GM13977 (cell line): Measurements from ENCODE around the gene HSPH1.

Experiments
- DNase-seq: peaks from one replicate; pipeline ENCODE4 v3.0.0; 2012; ENCODE audit warnings: low spot score
- in situ Hi-C: fragments of 300-500 bp; cut with MboI; formaldehyde crosslinking; loops from one replicate; pipeline ENCODE4 v1.12.0; 2022; ENCODE audit warnings: low sequenced_read_pairs, low pct_unique_long_range_greater_than_20kb, mixed read lengths, inconsistent platforms; ENCODE audit not compliant: unreplicated experiment
- TF ChIP-seq, protein P1 (sequence below): IDR thresholded peaks from 2 replicates; pipeline ENCODE4 v1.5.1; 2012; ENCODE audit warnings: mild to moderate bottlenecking, control low read depth; ENCODE audit not compliant: insufficient read depth; ENCODE audit errors: extremely low read depth, missing control alignments

Gene HSPH1

DNA sequence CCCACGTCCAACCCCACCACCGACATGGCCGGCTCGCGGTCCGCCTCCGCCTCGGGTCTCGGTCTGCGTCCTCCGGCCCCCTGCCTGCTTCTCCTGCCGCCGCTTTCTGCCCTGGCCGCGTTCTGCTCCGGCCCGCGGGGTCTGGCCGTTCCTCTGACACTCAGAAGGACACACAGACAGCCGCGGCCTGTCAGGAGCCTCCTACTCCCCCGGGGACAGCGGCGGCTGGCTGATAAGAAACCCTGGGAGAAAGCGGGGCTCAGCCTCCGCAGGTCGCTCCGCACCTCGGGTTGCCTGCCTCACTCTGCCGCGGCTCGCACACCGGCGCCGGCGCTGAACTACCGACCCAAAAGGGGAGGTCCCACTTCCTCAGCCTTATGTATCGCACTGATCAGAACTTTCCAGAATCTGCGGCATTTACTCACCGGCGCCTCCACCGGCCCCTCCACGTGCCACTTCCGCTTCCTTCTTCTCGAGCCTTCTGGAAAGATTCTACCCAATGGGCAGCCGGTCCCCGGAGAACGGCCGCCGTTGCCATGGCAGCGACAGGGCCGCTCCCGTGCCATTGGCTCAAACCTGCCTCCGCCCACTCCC is at the start of gene HSPH1:
Gene HSPH1 (minus strand): TSS at position 348 of the 594 bp plus-strand sequence. CDS start 322 bp downstream, at position 26.
- in situ Hi-C loops: no loop called here
- TF ChIP-seq, protein P1, sequence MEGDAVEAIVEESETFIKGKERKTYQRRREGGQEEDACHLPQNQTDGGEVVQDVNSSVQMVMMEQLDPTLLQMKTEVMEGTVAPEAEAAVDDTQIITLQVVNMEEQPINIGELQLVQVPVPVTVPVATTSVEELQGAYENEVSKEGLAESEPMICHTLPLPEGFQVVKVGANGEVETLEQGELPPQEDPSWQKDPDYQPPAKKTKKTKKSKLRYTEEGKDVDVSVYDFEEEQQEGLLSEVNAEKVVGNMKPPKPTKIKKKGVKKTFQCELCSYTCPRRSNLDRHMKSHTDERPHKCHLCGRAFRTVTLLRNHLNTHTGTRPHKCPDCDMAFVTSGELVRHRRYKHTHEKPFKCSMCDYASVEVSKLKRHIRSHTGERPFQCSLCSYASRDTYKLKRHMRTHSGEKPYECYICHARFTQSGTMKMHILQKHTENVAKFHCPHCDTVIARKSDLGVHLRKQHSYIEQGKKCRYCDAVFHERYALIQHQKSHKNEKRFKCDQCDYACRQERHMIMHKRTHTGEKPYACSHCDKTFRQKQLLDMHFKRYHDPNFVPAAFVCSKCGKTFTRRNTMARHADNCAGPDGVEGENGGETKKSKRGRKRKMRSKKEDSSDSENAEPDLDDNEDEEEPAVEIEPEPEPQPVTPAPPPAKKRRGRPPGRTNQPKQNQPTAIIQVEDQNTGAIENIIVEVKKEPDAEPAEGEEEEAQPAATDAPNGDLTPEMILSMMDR: no peak
- DNase-seq: peak; percentile 95

GRCh38 chr13:31209841-31210210 is 48.1 kb upstream of the HSPH1 start:
- TF ChIP-seq, protein P1: no peak
- in situ Hi-C loops: no loop called here
- DNase-seq: no peak

- in situ Hi-C loops: no loop called here
- TF ChIP-seq, protein P1: no peak
- no peak for DNase-seq
These were observed 47.6 kb upstream of the HSPH1 start for GRCh38 chr13:31209172-31209840.

DNA sequence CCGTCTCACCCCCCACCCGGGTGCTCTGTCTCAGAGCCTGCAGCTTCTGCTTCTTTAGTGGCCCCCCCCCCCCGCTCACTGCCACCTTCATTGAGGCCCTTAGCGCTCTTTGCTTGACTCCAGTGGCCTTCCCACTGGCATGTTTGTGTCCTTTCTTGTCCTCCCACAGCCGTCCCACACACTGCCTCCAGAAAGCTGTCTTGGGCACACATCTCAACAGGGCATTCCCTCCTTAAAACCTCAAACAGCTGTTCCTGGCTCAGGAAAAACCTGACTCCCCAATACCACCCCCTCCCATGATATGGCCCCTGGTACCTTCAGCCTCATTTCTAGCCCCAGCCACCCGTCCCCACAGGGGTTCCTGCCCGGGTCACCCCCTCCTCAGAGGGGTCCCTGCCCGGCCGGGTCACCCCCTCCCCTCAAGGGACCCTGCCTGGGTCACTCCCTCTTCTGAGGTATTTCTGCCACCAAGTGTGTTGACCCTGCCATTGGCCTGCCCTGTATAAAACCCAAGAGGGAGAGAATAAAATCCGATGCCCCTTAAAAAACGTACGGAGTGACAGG is 46.9 kb upstream of the HSPH1 start:
- TF ChIP-seq, protein P1: no peak
- in situ Hi-C loops: no loop called here
- no peak for DNase-seq

GRCh38 chr13:31207661-31208552 is 46.2 kb upstream of the HSPH1 start:
- TF ChIP-seq, protein P1: no peak
- in situ Hi-C loops: no loop called here
- DNase-seq: no peak

DNA sequence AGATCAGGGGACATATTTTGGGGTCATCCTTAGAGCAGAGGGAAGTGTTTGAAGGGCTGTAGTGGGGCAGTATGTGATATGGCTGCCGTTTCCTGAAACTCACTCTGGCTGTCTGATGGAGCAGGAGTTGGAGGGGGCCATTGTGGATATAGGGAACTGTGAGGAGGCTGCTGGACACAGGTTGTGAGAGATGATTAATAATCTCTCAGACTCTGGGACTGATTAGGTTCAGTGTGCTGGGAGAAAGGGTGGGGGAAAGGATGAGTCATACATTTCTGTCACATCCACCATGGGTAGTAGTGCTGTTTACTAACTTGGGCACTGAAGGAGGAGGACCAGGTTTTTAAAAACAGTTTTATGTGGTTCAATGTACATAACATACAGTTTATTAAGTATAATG is 42.9 kb upstream of the HSPH1 start:
- DNase-seq: no peak
- TF ChIP-seq, protein P1: no peak
- in situ Hi-C loops: no loop called here
